ENCODE results near the gene HDAC10. TPM values are rescaled to one million over a fixed set of nuclear protein-coding genes. Genes with fewer than 3 reads are reported as not detected.
A peak's percentile ranks its signal among the peaks of the same experiment; 100 is the strongest.

HDAC10 gene
- total RNA-seq, 1 donor from 2014 or later: 5.4 TPM

- Histone ChIP-seq H3K4me1 (peaks cover 28% of the 10 kb centered on the region), H3K4me2 (peak overlapping the region; percentile 94), H3K79me2 (ENCODE audit: low read depth) (peaks cover 75% of the 10 kb centered on the region), H3K9ac (no peak overlapping the region), H3K27me3 (peaks cover 24% of the 10 kb centered on the region), H3K9me3 (ENCODE audit: low read depth) (no peaks in the 10 kb centered on the region), H3K27ac (no peak overlapping the region), H3F3A (ENCODE audit: low read depth) (peaks cover 10% of the 10 kb centered on the region), H4K20me1 (ENCODE audit: low read depth) (peaks cover 98% of the 10 kb centered on the region), H3K36me3 (no peaks in the 10 kb centered on the region), H3K4me3 (peak overlapping the region; percentile 53), H2AFZ (replicated peaks) (no peak overlapping the region)
- H3K4me3 Mint-ChIP-seq: peak overlapping the region; percentile 33
- H3K4me1 Mint-ChIP-seq: peaks cover 36% of the 10 kb centered on the region
- no peaks in the 10 kb centered on the region for H3K9me3 Mint-ChIP-seq
- peak; percentile 56 for DNase-seq (ENCODE audit: low spot score)
- peaks cover 2% of the 10 kb centered on the region for H3K36me3 Mint-ChIP-seq
- no peak for TF ChIP-seq CTCF (IDR thresholded peaks at IDR 0.05)
- TF ChIP-seq EZH2phosphoT487 (IDR thresholded peaks at IDR 0.05): no peak
- no peak for TF ChIP-seq EZH2 (IDR thresholded peaks at IDR 0.05)
- peaks cover 6% of the 10 kb centered on the region for H3K27me3 Mint-ChIP-seq (ENCODE audit: insufficient read depth, low read depth)
- no peak overlapping the region for H3K27ac Mint-ChIP-seq
Measured at GRCh38 chr22:50298937-50299784, 48.1 kb upstream of the HDAC10 start.

- Histone ChIP-seq H3F3A (ENCODE audit: low read depth) (peaks cover 17% of the 10 kb centered on the region), H4K20me1 (ENCODE audit: low read depth) (peaks cover 98% of the 10 kb centered on the region), H3K27me3 (peaks cover 24% of the 10 kb centered on the region), H3K27ac (no peak overlapping the region), H3K9ac (no peak overlapping the region), H3K4me3 (no peak overlapping the region), H2AFZ (replicated peaks) (no peak overlapping the region), H3K79me2 (ENCODE audit: low read depth) (peaks cover 67% of the 10 kb centered on the region), H3K9me3 (ENCODE audit: low read depth) (no peaks in the 10 kb centered on the region), H3K36me3 (no peaks in the 10 kb centered on the region), H3K4me1 (peaks cover 29% of the 10 kb centered on the region), H3K4me2 (no peak overlapping the region)
- no peak for DNase-seq (ENCODE audit: low spot score)
- H3K36me3 Mint-ChIP-seq: peaks cover 2% of the 10 kb centered on the region
- H3K27ac Mint-ChIP-seq: no peak overlapping the region
- H3K9me3 Mint-ChIP-seq: no peaks in the 10 kb centered on the region
- H3K27me3 Mint-ChIP-seq (ENCODE audit: insufficient read depth, low read depth): peaks cover 6% of the 10 kb centered on the region
- peaks cover 35% of the 10 kb centered on the region for H3K4me1 Mint-ChIP-seq
- no peak overlapping the region for H3K4me3 Mint-ChIP-seq
- TF ChIP-seq CTCF (IDR thresholded peaks at IDR 0.05) (no peak), EZH2phosphoT487 (IDR thresholded peaks at IDR 0.05) (no peak)
Measured at GRCh38 chr22:50298266-50298637, 47.2 kb upstream of the HDAC10 start.

- Histone ChIP-seq H2AFZ (replicated peaks) (no peak overlapping the region), H3K9me3 (ENCODE audit: low read depth) (no peaks in the 10 kb centered on the region), H3K4me2 (no peak overlapping the region), H3K36me3 (no peaks in the 10 kb centered on the region), H3K9ac (no peak overlapping the region), H3K27ac (no peak overlapping the region), H3F3A (ENCODE audit: low read depth) (peaks cover 17% of the 10 kb centered on the region), H4K20me1 (ENCODE audit: low read depth) (peaks cover 98% of the 10 kb centered on the region), H3K4me1 (peaks cover 34% of the 10 kb centered on the region), H3K4me3 (no peak overlapping the region), H3K79me2 (ENCODE audit: low read depth) (peaks cover 67% of the 10 kb centered on the region), H3K27me3 (peaks cover 24% of the 10 kb centered on the region)
- Mint-ChIP-seq H3K4me1 (peaks cover 34% of the 10 kb centered on the region), H3K36me3 (peaks cover 2% of the 10 kb centered on the region), H3K27me3 (ENCODE audit: insufficient read depth, low read depth) (peaks cover 5% of the 10 kb centered on the region), H3K4me3 (peak overlapping the region; percentile 50), H3K9me3 (no peaks in the 10 kb centered on the region), H3K27ac (peak overlapping the region; percentile 31)
- no peak for DNase-seq (ENCODE audit: low spot score)
- no peak for TF ChIP-seq EZH2phosphoT487 (IDR thresholded peaks at IDR 0.05)
- TF ChIP-seq CTCF (IDR thresholded peaks at IDR 0.05): no peak
- TF ChIP-seq EZH2 (IDR thresholded peaks at IDR 0.05): no peak
Measured at GRCh38 chr22:50297510-50298265, 46.6 kb upstream of the HDAC10 start.

Data from neural progenitor cell (in vitro differentiated cells).